Amygdala (tissue), 56 donors: ENCODE measurements around the gene OR2F2.

Experiments used
- DNase-seq, 56 donors: peaks; one replicate each; lab custom pipeline; 2025; lab: John Stamatoyannopoulos, UW

OR2F2 gene

DNA sequence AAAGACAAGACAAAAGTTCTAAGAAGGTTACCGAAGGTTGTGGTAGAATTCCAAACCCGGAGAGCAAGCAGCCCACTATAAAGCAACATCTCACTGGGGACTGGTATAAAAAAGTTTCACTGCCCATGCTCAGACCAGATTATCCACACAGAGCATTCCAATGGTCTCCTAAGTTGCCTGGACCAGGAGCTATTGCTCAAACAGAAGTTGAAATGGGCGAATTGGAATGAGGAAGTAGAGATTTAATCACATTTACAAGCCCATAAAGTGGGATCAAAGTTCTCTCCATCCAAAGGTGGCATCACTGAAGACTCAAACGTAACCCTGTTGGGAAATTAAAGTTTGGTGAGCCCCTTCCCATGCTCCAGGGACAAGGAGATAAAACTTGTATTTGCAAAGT is 39.4 kb downstream of the OR2F2 start:
- DNase-seq: no peak

DNA sequence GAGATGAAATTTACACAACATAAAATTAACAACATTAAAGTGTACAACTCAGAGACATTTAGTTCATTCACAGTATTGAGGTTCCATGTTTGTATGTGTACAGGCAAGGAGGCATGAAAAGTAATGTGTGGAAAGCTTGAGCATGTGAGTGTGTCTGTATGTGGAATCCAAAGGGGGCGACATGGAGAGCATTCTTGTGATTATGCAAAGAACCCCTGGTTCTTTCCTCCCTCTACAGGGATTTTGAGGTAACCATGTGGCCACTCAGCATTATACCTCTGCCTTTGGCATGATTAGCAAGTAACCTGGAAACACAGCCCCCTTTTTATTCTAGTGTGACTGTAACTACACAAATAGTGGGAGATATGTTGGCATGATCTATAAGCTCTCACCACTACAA is 40.6 kb downstream of the OR2F2 start:
- no peak for DNase-seq

DNA sequence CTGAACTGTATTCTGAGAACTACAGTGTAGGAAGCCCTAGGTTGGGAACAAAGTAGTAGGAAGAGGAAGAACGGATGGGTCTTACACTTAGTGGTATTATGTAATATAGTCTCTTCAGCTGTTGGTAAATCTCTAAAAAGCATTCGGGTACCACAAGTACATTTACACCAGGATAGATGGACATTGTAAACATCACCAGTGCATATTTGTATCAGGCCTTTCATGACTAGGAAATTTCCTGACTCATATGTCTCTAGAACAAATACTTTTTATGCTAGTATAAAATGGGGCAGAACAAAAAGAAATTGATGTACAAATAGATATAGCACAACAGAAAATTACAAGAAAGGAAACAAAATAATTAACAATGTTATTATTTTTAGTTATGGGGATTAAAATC is 43.6 kb downstream of the OR2F2 start:
- DNase-seq: no peak

- DNase-seq: no peak
These were observed 44.3 kb downstream of the OR2F2 start for GRCh38 chr7:143979359-143979758.

DNA sequence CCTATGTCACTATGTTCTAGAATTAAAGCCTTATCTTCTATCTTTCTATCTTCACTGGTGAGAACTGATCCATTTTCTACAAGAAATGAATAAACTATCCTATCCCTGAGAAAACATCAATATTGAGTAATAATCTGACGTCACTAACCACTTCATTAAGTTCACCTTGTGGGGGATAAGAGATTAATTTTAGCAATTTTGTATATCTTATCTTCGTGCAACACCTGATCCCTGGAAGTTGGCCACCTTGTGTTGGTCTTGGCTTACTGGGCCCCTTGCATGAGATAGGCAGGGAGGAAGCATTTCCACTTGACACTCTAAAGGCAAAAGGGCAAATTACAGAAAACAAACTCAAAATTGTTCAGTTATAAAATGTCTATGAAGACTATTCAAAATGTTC is 45.0 kb downstream of the OR2F2 start:
- DNase-seq: no peak

GRCh38 chr7:143980746-143981510 is 45.9 kb downstream of the OR2F2 start:
- DNase-seq: no peak

GRCh38 chr7:143983960-143984359 is 48.9 kb downstream of the OR2F2 start:
- no peak for DNase-seq
